CD14-positive monocyte (primary cell): ENCODE data around the gene DPY19L3. TPM values are rescaled to one million over a fixed set of nuclear protein-coding genes. Genes with fewer than 3 reads are reported as not detected.

Experiments
- DNase-seq, 3 donors: peaks; one replicate each; pipeline ENCODE4 v3.0.0-alpha.2; 2011 to 2022
- H2AFZ ChIP-seq: 2 replicates; pipeline ENCODE4 v1.6.0; 2012; ENCODE audit warnings: mild to moderate bottlenecking, low read depth, low read length, inconsistent platforms; ENCODE audit not compliant: insufficient read depth, poor library complexity, severe bottlenecking
- H3K27ac ChIP-seq, 2 donors: 1 replicate in 1 of 2; 2 replicates in 1 of 2; pipeline ENCODE4 v1.5.1; 2012 to 2013; ENCODE audit warnings: low read length in 2 of 2, control low read depth in 1 of 2, inconsistent platforms in 1 of 2, low read depth in 1 of 2, mild to moderate bottlenecking in 1 of 2
- H3K27me3 ChIP-seq, 2 donors: one replicate each; pipeline versions ENCODE4 v1.6.0 to v1.6.1; 2011 to 2013; ENCODE audit warnings: low read length in 2 of 2; ENCODE audit not compliant: control insufficient read depth in 2 of 2, insufficient read depth in 2 of 2
- H3K36me3 ChIP-seq, 2 donors: replicated peaks in 1 of 2; 1 replicate in 1 of 2; 2 replicates in 1 of 2; pipeline versions ENCODE4 v1.5.1 to v1.6.1; 2012 to 2013; ENCODE audit warnings: low read length in 2 of 2, control low read depth in 1 of 2, inconsistent platforms in 1 of 2, mild to moderate bottlenecking in 1 of 2; ENCODE audit not compliant: insufficient read depth in 2 of 2, control insufficient read depth in 1 of 2
- H3K4me1 ChIP-seq, 2 donors: 1 replicate in 1 of 2; 2 replicates in 1 of 2; pipeline versions ENCODE4 v1.5.1 to v1.6.1; 2012 to 2013; ENCODE audit warnings: low read length in 2 of 2, control low read depth in 1 of 2, inconsistent platforms in 1 of 2, mild to moderate bottlenecking in 1 of 2, moderate library complexity in 1 of 2; ENCODE audit not compliant: insufficient read depth in 2 of 2, control insufficient read depth in 1 of 2
- H3K4me2 ChIP-seq: replicated peaks from 2 replicates; pipeline ENCODE3; 2012; ENCODE audit warnings: low read length, moderate library complexity, mild to moderate bottlenecking; ENCODE audit not compliant: poor library complexity, severe bottlenecking; ENCODE audit errors: extremely low read depth
- H3K4me3 ChIP-seq, 3 experiments: fragments of 200-600 bp in 1 of 3; sonication (generic) in 1 of 3; replicated peaks in 1 of 3; 1 replicate in 2 of 3; 2 replicates in 1 of 3; pipeline ENCODE4 v1.5.1; 2011 to 2013; ENCODE audit warnings: low read length in 3 of 3, mild to moderate bottlenecking in 3 of 3, control low read depth in 2 of 3, low read depth in 2 of 3, inconsistent platforms in 1 of 3, moderate library complexity in 1 of 3
- H3K79me2 ChIP-seq: 2 replicates; pipeline ENCODE4 v1.6.0; 2012; ENCODE audit warnings: mild to moderate bottlenecking, control low read depth, inconsistent platforms, low read length, moderate library complexity; ENCODE audit not compliant: insufficient read depth
- H3K9ac ChIP-seq: 2 replicates; pipeline ENCODE4 v1.6.0; 2017; ENCODE audit warnings: low read length, mild to moderate bottlenecking; ENCODE audit not compliant: insufficient read depth, poor library complexity, severe bottlenecking
- H3K9me3 ChIP-seq, 2 donors: replicated peaks in 1 of 2; 1 replicate in 1 of 2; 2 replicates in 1 of 2; pipeline versions ENCODE4 v1.5.1 to v1.6.1; 2012 to 2013; ENCODE audit warnings: low read length in 2 of 2, control low read depth in 1 of 2; ENCODE audit not compliant: control insufficient read depth in 1 of 2, insufficient read depth in 1 of 2
- H4K20me1 ChIP-seq: 2 replicates; pipeline ENCODE4 v1.6.0; 2012; ENCODE audit warnings: mild to moderate bottlenecking, low read length, control low read depth, moderate library complexity; ENCODE audit not compliant: insufficient read depth
- H3K27ac Mint-ChIP-seq, 7 donors: one replicate each; pipeline ENCODE4 v1.8.0; 2020; ENCODE audit warnings: mild to moderate bottlenecking in 7 of 7, mixed read lengths in 7 of 7, moderate library complexity in 6 of 7, inconsistent platforms in 2 of 7
- H3K27me3 Mint-ChIP-seq, 3 donors: one replicate each; pipeline ENCODE4 v1.8.0; 2021 to 2022; ENCODE audit warnings: low read depth in 3 of 3, mild to moderate bottlenecking in 3 of 3, mixed read lengths in 3 of 3, moderate library complexity in 3 of 3, inconsistent platforms in 1 of 3
- H3K36me3 Mint-ChIP-seq, 2 donors: one replicate each; pipeline ENCODE4 v1.8.0; 2020; ENCODE audit warnings: mixed read lengths in 2 of 2, inconsistent platforms in 1 of 2, mild to moderate bottlenecking in 1 of 2
- H3K4me1 Mint-ChIP-seq: one replicate; pipeline ENCODE4 v1.8.0; 2020; ENCODE audit warnings: mild to moderate bottlenecking, mixed read lengths
- H3K4me3 Mint-ChIP-seq, 2 donors: one replicate each; pipeline ENCODE4 v1.8.0; 2020; ENCODE audit warnings: mild to moderate bottlenecking in 2 of 2, mixed read lengths in 2 of 2, moderate library complexity in 1 of 2
- H3K9me3 Mint-ChIP-seq, 7 donors: one replicate each; pipeline ENCODE4 v1.8.0; 2020 to 2022; ENCODE audit warnings: mixed read lengths in 7 of 7, mild to moderate bottlenecking in 6 of 7, moderate library complexity in 6 of 7, inconsistent platforms in 2 of 7
- WGBS: methylation state at CpG from one replicate; pipeline ENCODE4 v1.1.5; 2013; ENCODE audit warnings: missing lambda C conversion rate; ENCODE audit not compliant: insufficient coverage; 5-methylcytosine and 5-hydroxymethylcytosine counted together
- intact Hi-C, 2 donors: fragments of 100-400 bp; cut with micrococcal nuclease; formaldehyde crosslinking; loops; one replicate each; pipeline versions ENCODE4 v1.15.0 to v1.15.1; 2023
- polyA minus RNA-seq: library from RNA; depleted of rRNA, polyadenylated mRNA; stranded (reverse); fragments of >200 nt; gene quantifications from 2 replicates; pipeline ENCODE4 v1.2.3, GENCODE V29; 2012
- polyA plus RNA-seq, 3 donors: library from polyadenylated mRNA; depleted of rRNA in 1 of 3; unstranded in 2 of 3; stranded (reverse) in 1 of 3; fragments of 300-500 nt in 2 of 3; fragments of >200 nt in 1 of 3; fragmentation: Illumina TruSeq in 2 of 3; gene quantifications; 1 replicate in 2 of 3; 2 replicates in 1 of 3; pipeline ENCODE4 v1.2.3, GENCODE V29; 2012 to 2021
- total RNA-seq, 12 experiments: library from RNA in 1 of 12; stranded (reverse) in 1 of 12; fragments of 120-200 nt in 1 of 12; gene quantifications; one replicate each; pipeline ENCODE4 v1.2.4 and lab custom pipeline; 2013 to 2026; ENCODE audit warnings: mixed read lengths in 6 of 12, inconsistent platforms in 1 of 12
- TF ChIP-seq, protein P1 (sequence below): fragments of 200-600 bp; IDR thresholded peaks from one replicate; pipeline ENCODE4 v1.8.0; 2022; ENCODE audit warnings: antibody characterized with exemption, mild to moderate bottlenecking

DPY19L3 gene, protein sequence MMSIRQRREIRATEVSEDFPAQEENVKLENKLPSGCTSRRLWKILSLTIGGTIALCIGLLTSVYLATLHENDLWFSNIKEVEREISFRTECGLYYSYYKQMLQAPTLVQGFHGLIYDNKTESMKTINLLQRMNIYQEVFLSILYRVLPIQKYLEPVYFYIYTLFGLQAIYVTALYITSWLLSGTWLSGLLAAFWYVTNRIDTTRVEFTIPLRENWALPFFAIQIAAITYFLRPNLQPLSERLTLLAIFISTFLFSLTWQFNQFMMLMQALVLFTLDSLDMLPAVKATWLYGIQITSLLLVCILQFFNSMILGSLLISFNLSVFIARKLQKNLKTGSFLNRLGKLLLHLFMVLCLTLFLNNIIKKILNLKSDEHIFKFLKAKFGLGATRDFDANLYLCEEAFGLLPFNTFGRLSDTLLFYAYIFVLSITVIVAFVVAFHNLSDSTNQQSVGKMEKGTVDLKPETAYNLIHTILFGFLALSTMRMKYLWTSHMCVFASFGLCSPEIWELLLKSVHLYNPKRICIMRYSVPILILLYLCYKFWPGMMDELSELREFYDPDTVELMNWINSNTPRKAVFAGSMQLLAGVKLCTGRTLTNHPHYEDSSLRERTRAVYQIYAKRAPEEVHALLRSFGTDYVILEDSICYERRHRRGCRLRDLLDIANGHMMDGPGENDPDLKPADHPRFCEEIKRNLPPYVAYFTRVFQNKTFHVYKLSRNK
- total RNA-seq (2013): 12.8 TPM
- polyA plus RNA-seq (10 to 100 TPM in 1 of 3 donors, 1 to 10 TPM in 2; 6.5 to 13.8 (median 7.7) TPM), polyA minus RNA-seq (5.7 and 15.0 TPM in 2 replicates), total RNA-seq (lab: John Stamatoyannopoulos, UW) (3.1 to 32.1 (median 23.9) reads per million in 11 experiments)

DNA sequence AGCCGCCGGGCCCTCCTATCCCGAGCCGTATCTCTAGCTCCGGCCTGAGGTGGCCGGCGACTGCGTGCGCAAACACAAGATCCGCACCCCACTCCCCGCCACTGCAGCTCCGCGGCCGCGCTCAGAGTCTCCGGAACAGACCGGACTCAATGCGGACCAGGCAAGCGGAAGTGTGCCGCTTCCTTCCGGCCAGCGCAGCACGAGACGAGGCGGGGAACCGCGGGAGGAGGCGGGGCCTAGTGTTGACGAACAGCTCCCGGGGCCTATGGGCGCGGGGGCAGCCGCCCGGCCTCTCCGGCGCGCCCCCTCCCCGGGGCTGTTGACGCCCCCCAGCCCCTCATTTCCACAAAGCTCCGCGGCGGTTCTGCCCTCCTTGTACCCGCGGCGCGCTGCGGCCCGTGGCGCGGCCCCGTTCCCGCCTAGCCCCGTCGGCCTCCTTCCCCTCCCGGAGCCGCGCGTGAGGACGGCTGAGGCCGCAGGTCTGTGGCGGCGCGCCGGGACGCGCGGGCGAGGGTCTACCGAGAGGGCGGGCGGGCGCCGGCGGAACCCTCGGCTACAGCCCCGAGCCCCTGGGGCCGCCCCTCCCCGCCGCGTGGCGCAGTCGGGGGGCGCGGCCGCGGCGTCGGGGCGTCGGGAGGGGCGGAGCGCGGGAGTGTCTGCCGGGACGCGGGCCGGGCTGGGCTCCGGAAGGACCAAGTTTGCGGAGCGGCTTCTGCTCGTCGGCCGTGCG is at the start of gene DPY19L3:
TSS of gene DPY19L3 (plus strand) at position 340 of the 730 bp plus-strand sequence. CDS start 2,484 bp downstream, outside the sequence.
- Histone ChIP-seq H4K20me1 (no peaks in the 10 kb centered on the region), H3K27ac (peak within 1 kb of the TSS; percentile 85 to 90), H3K9me3 (no peaks in the 10 kb centered on the region), H2AFZ (peak within 1 kb of the TSS; percentile 84), H3K36me3 (peaks cover 8 to 20% of the 10 kb centered on the region in 2 donors), H3K4me3 (peak within 1 kb of the TSS; percentile 59 to 77 (median 70)), H3K9ac (peak within 1 kb of the TSS; percentile 86), H3K79me2 (peaks cover 5% of the 10 kb centered on the region), H3K4me2 (peak within 1 kb of the TSS; percentile 82), H3K4me1 (peaks cover 26 to 33% of the 10 kb centered on the region in 2 donors), H3K27me3 (peaks cover 8 to 18% of the 10 kb centered on the region in 2 donors)
- peaks cover 22 to 28% of the 10 kb centered on the region in 2 donors for H3K36me3 Mint-ChIP-seq
- H3K9me3 Mint-ChIP-seq: peaks cover 0 to 6% (median 0%) of the 10 kb centered on the region in 7 donors
- peak; percentile 92 to 93 (median 92) for DNase-seq
- peak within 1 kb of the TSS; percentile 80 to 88 for H3K4me3 Mint-ChIP-seq
- H3K27me3 Mint-ChIP-seq: peaks cover 25 to 28% (median 26%) of the 10 kb centered on the region in 3 donors
- H3K4me1 Mint-ChIP-seq: peaks cover 30% of the 10 kb centered on the region
- H3K27ac Mint-ChIP-seq: peak within 1 kb of the TSS; percentile 79 to 92 (median 90)
- intact Hi-C loops: loop anchor here (10.0 kb wide), 2 partner anchors 179 to 269 kb away; partner anchors contain the start of genes ANKRD27 (in 2 of the 2), RGS9BP (in 2 of the 2) and PDCD5 (in 1 of the 2)
- under 1% methylated on average over 103 of the region's 104 CpGs for WGBS
- TF ChIP-seq, protein P1, sequence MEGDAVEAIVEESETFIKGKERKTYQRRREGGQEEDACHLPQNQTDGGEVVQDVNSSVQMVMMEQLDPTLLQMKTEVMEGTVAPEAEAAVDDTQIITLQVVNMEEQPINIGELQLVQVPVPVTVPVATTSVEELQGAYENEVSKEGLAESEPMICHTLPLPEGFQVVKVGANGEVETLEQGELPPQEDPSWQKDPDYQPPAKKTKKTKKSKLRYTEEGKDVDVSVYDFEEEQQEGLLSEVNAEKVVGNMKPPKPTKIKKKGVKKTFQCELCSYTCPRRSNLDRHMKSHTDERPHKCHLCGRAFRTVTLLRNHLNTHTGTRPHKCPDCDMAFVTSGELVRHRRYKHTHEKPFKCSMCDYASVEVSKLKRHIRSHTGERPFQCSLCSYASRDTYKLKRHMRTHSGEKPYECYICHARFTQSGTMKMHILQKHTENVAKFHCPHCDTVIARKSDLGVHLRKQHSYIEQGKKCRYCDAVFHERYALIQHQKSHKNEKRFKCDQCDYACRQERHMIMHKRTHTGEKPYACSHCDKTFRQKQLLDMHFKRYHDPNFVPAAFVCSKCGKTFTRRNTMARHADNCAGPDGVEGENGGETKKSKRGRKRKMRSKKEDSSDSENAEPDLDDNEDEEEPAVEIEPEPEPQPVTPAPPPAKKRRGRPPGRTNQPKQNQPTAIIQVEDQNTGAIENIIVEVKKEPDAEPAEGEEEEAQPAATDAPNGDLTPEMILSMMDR: no peak
